HCT116 (cell line): ENCODE data around the gene AKNAD1.

Experiments used
- EZH2 ChIP-seq: fragments of 200-600 bp; sonication (generic); IDR thresholded peaks from 2 replicates; pipeline ENCODE4 v1.6.1; 2017; ENCODE audit warnings: antibody characterized with exemption, mixed run types
- EZH2phosphoT487 ChIP-seq: fragments of 200-600 bp; IDR thresholded peaks from 2 replicates; pipeline ENCODE4 v1.6.1; 2018; ENCODE audit warnings: antibody characterized with exemption, borderline replicate concordance
- POLR2A ChIP-seq: IDR thresholded peaks from 2 replicates; pipeline ENCODE4 v1.7.0; 2011; ENCODE audit warnings: borderline replicate concordance; ENCODE audit not compliant: insufficient read depth, insufficient read length; ENCODE audit errors: extremely low read depth
- SP1 ChIP-seq: IDR thresholded peaks from 2 replicates; pipeline ENCODE4 v1.6.1; 2012; ENCODE audit warnings: low read depth
- TF ChIP-seq, protein P1 (sequence below), 3 experiments: fragments of 200-600 bp in 1 of 3; sonication (generic) in 1 of 3; IDR thresholded peaks in 2 of 3; conservative IDR thresholded peaks in 1 of 3; 2 replicates each; pipeline ENCODE4 v1.5.1; 2012 to 2017; ENCODE audit warnings: low read depth in 2 of 3, low read length in 2 of 3, antibody characterized with exemption in 1 of 3, borderline replicate concordance in 1 of 3, control low read depth in 1 of 3, mild to moderate bottlenecking in 1 of 3, mixed read lengths in 1 of 3, mixed run types in 1 of 3, moderate library complexity in 1 of 3; ENCODE audit not compliant: insufficient read depth in 1 of 3
- TF ChIP-seq, protein P2 (sequence below): IDR thresholded peaks from 2 replicates; pipeline ENCODE4 v1.6.1; 2012

GRCh38 chr1:108892356-108893140, 35.7 kb upstream of the AKNAD1 start:
- TF ChIP-seq SP1 (no peak), EZH2 (no peak), EZH2phosphoT487 (no peak), POLR2A (no peak)
- TF ChIP-seq, protein P1, sequence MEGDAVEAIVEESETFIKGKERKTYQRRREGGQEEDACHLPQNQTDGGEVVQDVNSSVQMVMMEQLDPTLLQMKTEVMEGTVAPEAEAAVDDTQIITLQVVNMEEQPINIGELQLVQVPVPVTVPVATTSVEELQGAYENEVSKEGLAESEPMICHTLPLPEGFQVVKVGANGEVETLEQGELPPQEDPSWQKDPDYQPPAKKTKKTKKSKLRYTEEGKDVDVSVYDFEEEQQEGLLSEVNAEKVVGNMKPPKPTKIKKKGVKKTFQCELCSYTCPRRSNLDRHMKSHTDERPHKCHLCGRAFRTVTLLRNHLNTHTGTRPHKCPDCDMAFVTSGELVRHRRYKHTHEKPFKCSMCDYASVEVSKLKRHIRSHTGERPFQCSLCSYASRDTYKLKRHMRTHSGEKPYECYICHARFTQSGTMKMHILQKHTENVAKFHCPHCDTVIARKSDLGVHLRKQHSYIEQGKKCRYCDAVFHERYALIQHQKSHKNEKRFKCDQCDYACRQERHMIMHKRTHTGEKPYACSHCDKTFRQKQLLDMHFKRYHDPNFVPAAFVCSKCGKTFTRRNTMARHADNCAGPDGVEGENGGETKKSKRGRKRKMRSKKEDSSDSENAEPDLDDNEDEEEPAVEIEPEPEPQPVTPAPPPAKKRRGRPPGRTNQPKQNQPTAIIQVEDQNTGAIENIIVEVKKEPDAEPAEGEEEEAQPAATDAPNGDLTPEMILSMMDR (IDR thresholded peaks at IDR 0.05 in 2 of 3, conservative IDR thresholded peaks at IDR 0.05 in 1 of 3; ENCODE audit: borderline replicate concordance in 1 of 3, insufficient read depth in 1 of 3, low read depth in 2 of 3, low read length in 2 of 3), result no peak
- TF ChIP-seq, protein P2, sequence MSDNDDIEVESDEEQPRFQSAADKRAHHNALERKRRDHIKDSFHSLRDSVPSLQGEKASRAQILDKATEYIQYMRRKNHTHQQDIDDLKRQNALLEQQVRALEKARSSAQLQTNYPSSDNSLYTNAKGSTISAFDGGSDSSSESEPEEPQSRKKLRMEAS, result no peak
